ENCODE measurements around the gene IMPG2.

Gene IMPG2

GRCh38 chr3:101273608-101274007, 46.8 kb downstream of the IMPG2 start:
- no peak for DNase-seq (ENCODE audit: low read depth)

GRCh38 chr3:101273156-101273555, 47.2 kb downstream of the IMPG2 start:
- DNase-seq (ENCODE audit: low read depth): no peak

GRCh38 chr3:101271728-101272127, 48.6 kb downstream of the IMPG2 start:
- no peak for DNase-seq (ENCODE audit: low read depth)

DNA sequence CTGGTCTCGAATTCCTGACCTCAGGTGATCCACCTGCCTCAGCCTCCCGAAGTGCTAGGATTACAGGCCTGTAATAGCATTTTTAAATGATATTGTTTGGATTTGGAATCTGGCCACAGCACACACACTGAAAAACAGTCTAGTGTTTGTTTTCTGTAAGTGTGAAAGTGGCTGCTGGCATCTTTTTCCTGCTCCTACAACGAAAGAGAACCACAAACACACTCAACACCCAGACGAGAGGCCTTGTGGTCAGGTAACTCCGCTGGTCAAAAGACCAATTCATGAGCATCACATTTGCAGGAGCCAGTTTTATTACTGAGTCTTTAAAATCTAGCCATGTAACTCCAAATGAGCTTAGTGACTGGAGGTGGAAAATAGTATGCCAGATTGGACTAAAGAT, 50.2 kb downstream of the IMPG2 start:
- DNase-seq (ENCODE audit: low read depth): no peak

DNA sequence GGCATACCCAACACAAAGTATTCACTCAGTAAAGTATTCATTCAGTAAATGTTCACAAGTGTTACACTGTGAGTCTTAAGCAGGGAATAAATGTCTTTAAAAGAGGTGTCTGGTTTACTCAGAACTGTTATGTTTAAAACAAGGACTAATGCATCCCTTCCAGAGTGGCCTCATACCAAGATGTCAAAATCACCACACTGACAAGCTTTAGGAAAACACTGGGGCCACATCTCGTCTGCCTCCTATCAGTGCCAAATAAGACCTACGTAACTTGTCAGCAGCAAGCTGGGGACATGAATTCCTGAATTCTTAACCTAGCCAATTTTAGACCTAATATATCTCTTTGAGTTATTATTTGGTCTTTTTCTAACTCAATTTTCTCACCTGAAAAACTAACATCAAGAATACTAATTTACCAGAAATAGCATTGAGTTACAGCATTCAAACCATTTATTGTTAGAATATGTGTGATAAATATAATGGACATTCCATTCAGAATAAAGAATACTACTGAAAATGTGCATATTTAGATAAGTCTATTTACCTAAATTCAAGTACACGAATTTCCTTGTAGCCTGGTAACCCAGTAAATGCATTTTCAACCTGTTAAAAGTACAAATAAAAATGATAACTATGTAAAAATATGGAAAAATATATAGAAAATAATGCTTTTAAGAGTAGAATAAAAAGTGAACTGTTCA, 51.3 kb downstream of the IMPG2 start:
- DNase-seq (ENCODE audit: low read depth): no peak

DNA sequence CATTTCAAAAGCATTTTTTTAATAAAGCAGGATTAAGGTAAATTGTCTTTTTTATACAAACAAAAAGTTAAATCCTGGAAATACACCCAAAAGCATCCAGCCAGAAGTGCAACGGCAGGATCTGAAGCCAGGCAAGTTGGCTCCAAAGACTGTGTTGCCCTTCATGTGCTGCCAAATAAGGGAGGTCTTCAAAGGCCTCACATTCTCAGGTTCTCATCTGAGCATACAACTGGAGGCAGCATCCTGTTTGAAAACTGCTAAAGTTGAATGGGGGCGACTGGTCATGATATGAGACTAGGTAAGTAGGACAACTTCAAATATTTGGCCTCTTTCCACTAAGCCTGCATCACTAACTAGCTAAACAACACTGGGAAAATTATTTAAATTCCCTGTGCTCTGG, 52.2 kb downstream of the IMPG2 start:
- DNase-seq (ENCODE audit: low read depth): no peak

GRCh38 chr3:101266566-101266965, 53.8 kb downstream of the IMPG2 start:
- no peak for DNase-seq (ENCODE audit: low read depth)

- no peak for DNase-seq (ENCODE audit: low read depth)
Observed at GRCh38 chr3:101266071-101266470, 54.3 kb downstream of the IMPG2 start.

DNA sequence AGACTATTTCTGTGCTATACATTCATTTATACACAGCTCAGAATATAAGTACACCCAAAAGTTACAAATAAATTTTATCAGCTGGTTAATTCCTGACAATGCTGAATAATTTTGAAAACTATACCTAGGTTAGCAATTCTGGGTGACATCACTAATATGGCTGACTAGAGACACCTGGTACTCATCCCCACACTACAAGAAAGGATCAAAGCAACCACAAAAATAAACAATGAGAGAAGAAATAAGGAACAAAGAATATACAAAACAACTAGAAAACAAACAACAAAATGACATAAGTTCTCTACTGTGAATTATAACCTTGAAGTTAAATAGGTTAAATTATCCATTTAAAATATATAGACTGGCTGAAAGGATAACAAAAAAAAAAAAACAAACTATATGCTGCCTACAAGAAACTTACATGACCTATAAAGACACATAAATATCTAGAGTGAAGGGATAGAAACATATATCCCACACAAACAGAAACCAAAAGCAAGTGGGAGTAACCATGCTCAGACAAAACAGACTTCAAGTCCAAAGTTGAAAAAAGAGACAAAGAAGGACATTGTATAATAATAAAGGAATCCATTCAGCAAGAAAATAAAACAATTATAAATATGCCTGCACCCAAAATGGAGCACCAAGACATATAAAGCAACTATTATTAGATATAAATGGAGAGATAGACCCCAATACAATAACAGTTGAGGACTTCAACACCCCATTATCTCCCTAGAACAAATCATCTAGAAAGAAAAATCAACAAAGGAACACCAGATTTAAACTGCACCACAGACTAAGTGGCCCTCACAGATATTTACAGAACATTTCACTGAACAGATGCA, 57.8 kb downstream of the IMPG2 start:
- DNase-seq (ENCODE audit: low read depth): no peak

DNA sequence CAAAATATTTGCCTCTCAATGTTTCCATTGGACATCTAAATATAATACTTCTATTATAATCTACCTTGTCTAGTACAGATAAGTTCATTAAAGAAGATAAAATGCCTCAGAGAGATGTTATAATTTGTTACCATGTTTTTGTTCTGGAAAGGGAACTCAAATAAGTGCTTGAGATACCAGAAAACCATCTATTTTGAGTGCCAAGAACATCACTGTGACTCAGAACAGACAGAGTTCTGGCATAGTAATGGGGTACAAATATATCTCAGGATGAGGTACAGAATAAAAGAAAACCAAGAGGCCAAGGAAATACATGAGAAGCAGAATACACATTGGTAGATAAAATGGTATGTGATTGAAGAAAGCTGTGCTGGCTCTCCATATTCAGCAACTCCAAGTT, 58.9 kb downstream of the IMPG2 start:
- peak; percentile 68 for DNase-seq (ENCODE audit: low read depth)

DNA sequence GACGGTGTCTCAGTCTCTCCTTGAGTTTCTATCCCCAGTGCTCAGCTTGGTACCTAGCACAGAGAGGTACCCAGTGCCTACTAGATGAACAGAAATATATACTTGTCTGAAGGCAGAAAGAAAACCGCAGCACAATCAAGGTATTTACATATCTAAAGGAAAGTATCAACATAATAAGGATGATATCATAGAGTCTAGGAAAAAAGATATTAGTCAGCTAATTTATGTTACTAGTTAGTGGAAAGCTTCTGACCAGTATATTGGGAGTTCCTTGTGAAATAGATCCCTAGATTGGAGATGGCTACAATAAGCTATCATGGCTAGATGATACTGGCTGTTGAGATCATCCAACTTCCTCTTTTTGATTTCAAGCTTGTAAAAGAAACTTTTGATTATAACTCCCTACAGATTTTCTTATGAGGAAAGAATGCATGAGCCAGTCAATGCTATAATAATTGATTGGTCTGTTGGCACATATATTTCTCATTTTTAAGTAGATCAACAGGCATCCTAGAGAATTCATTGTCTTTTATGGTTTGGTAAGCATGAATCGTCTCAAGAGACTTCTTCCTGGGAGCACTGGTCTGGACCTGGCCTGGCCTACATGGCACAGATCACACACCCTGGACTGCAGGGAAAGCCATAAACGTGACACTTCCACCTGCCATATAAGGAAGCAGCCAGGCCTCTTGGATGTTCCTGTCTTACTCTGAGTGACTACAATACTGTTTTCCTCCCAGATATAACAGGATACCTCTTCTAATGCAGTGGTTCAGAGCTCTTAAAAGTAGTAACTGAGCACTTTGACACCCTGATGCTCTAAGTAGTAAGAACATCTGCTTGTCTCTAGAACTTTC, 60.7 kb downstream of the IMPG2 start:
- DNase-seq (ENCODE audit: low read depth): no peak

- no peak for DNase-seq (ENCODE audit: low read depth)
Observed at GRCh38 chr3:101256511-101256910, 63.9 kb downstream of the IMPG2 start.

GRCh38 chr3:101255441-101255840, 64.9 kb downstream of the IMPG2 start:
- no peak for DNase-seq (ENCODE audit: low read depth)

GRCh38 chr3:101253396-101253795, 67.0 kb downstream of the IMPG2 start:
- no peak for DNase-seq (ENCODE audit: low read depth)

- DNase-seq (ENCODE audit: low read depth): no peak
Observed at GRCh38 chr3:101252945-101253344, 67.4 kb downstream of the IMPG2 start.

DNA sequence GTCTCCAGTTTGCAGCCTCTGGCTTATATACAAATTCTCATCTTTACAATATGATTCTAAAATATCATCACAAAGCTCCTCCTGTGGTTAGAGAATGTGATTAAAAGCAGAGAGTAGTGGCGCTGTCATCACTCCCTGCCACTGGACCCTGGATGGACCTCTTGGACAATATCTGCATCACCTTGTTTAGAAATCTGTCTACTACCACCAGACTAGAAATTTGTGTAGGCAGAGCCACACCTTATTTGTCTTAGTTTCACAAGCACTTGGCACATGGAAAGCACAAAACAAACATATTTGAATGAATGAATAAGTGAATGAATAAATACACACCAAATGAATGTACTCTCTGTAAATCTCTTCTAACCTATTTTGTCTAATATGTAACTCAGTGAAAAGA, 68.1 kb downstream of the IMPG2 start:
- no peak for DNase-seq (ENCODE audit: low read depth)

- DNase-seq (ENCODE audit: low read depth): no peak
Observed at GRCh38 chr3:101251441-101251840, 68.9 kb downstream of the IMPG2 start.

DNA sequence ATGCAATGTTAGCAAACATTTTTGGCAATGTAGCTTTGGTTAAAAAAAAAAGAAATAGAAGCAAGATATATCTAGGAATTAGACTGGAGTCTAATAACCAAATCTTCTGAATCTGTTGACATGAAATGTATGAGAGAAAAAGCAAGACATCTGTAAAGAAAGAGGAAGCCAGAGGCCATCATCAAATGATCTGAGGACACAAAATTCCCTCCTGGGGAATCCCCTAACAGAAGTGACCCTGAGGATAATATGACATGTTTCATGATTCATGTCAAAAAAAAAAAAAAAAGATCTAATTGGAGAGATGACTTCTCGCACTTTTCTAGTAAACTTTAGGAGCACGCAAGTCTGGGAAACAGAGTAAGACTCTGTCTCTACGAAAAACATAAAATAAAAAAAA, 70.9 kb downstream of the IMPG2 start:
- no peak for DNase-seq (ENCODE audit: low read depth)

GRCh38 chr3:101248736-101249135, 71.6 kb downstream of the IMPG2 start:
- DNase-seq (ENCODE audit: low read depth): no peak

DNA sequence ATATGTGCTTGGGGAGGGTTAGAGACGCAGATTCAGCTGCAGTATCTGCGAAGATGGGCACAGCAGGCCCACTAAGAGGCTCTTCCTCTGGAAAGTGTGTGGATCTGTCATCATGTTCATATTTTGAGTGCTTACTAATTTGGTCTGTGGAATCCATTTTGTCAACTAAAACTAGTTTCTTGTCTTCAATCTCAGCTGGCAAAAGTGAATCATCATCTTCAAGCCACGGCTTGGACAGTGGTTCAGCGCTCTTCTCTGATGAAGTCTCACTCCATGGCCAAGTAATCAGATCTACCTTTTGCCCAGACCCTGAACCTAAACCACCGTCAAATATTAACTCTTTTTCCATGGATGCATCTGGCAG, 76.2 kb downstream of the IMPG2 start:
- DNase-seq (ENCODE audit: low read depth): peak; percentile 44

GRCh38 chr3:101243285-101244211, 76.8 kb downstream of the IMPG2 start:
- peak; percentile 90 for DNase-seq (ENCODE audit: low read depth)

Data from stromal cell of bone marrow (primary cell).